HepG2 (cell line): ENCODE measurements around the gene MDH2.

Source experiments
- EZH2 ChIP-seq: conservative IDR thresholded peaks from 2 replicates; pipeline ENCODE4 v1.6.1; 2012; ENCODE audit warnings: mild to moderate bottlenecking, low read depth, low read length, moderate library complexity
- TF ChIP-seq, protein P1 (sequence below): sonication (generic); formaldehyde crosslinking; IDR thresholded peaks from 2 replicates; pipeline ENCODE4 v1.8.1; 2023; ENCODE audit warnings: missing genetic modification reagents, inconsistent platforms, borderline replicate concordance
- TF ChIP-seq, protein P2 (sequence below): sonication (generic); formaldehyde crosslinking; IDR thresholded peaks from 2 replicates; pipeline ENCODE4 v1.5.0; 2020; ENCODE audit warnings: mild to moderate bottlenecking, missing genetic modification reagents, moderate library complexity

DNA sequence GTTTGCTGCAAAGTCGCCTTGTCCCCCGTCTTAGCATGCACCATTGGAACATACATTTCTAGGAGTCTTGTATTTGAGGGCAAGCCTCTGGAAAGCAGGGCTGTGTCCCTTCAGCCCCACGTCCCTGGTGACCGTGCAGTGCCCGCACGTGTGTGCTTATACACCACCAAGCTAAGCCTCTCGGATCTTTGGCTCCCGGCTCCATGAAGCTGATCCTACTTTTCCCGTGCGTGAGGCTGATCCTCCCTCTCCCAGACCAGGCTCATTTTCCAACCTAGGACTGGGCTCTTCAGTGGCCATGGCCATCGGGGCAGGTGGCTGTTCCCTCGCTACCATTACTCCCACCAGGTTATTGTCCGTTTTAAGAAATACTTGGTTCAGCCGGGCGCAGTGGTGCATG is 14.3 kb downstream of the MDH2 start:
- TF ChIP-seq, protein P1, sequence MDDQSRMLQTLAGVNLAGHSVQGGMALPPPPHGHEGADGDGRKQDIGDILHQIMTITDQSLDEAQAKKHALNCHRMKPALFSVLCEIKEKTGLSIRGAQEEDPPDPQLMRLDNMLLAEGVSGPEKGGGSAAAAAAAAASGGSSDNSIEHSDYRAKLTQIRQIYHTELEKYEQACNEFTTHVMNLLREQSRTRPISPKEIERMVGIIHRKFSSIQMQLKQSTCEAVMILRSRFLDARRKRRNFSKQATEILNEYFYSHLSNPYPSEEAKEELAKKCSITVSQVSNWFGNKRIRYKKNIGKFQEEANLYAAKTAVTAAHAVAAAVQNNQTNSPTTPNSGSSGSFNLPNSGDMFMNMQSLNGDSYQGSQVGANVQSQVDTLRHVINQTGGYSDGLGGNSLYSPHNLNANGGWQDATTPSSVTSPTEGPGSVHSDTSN (CRISPR knock-in tag), result no peak
- TF ChIP-seq, protein P2, sequence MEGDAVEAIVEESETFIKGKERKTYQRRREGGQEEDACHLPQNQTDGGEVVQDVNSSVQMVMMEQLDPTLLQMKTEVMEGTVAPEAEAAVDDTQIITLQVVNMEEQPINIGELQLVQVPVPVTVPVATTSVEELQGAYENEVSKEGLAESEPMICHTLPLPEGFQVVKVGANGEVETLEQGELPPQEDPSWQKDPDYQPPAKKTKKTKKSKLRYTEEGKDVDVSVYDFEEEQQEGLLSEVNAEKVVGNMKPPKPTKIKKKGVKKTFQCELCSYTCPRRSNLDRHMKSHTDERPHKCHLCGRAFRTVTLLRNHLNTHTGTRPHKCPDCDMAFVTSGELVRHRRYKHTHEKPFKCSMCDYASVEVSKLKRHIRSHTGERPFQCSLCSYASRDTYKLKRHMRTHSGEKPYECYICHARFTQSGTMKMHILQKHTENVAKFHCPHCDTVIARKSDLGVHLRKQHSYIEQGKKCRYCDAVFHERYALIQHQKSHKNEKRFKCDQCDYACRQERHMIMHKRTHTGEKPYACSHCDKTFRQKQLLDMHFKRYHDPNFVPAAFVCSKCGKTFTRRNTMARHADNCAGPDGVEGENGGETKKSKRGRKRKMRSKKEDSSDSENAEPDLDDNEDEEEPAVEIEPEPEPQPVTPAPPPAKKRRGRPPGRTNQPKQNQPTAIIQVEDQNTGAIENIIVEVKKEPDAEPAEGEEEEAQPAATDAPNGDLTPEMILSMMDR, result no peak
- no peak for TF ChIP-seq EZH2
